GM13977 (cell line): Measurements from ENCODE around the gene GATAD2B.
"Not testable (repeated sequence)": the region's sequence is repeated elsewhere in the genome, so short reads cannot be mapped to it uniquely, and the experiment has no call there.

Experiments
- DNase-seq: peaks from one replicate; pipeline ENCODE4 v3.0.0; 2012; ENCODE audit warnings: low spot score
- in situ Hi-C: fragments of 300-500 bp; cut with MboI; formaldehyde crosslinking; loops from one replicate; pipeline ENCODE4 v1.12.0; 2022; ENCODE audit warnings: low sequenced_read_pairs, low pct_unique_long_range_greater_than_20kb, mixed read lengths, inconsistent platforms; ENCODE audit not compliant: unreplicated experiment
- TF ChIP-seq, protein P1 (sequence below): IDR thresholded peaks from 2 replicates; pipeline ENCODE4 v1.5.1; 2012; ENCODE audit warnings: mild to moderate bottlenecking, control low read depth; ENCODE audit not compliant: insufficient read depth; ENCODE audit errors: extremely low read depth, missing control alignments

Gene GATAD2B

DNA sequence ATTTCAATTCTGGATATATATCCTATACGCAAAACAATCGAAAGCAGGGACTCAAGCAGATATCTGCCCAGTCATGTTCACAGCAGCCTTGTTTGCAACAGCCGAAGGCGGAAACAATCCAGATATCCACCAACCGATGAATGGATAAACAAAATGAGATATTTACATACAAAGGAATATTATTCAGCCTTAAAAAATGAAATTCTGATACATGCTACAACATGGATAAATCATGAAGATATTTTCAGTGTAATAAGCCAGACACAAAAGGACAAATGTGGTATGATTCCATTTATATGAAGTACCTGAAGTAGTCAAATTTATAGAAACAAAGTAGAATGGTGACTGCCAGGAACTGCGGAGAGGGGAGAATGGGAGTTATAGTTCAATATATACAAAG is 15.6 kb downstream of the GATAD2B start:
- TF ChIP-seq, protein P1, sequence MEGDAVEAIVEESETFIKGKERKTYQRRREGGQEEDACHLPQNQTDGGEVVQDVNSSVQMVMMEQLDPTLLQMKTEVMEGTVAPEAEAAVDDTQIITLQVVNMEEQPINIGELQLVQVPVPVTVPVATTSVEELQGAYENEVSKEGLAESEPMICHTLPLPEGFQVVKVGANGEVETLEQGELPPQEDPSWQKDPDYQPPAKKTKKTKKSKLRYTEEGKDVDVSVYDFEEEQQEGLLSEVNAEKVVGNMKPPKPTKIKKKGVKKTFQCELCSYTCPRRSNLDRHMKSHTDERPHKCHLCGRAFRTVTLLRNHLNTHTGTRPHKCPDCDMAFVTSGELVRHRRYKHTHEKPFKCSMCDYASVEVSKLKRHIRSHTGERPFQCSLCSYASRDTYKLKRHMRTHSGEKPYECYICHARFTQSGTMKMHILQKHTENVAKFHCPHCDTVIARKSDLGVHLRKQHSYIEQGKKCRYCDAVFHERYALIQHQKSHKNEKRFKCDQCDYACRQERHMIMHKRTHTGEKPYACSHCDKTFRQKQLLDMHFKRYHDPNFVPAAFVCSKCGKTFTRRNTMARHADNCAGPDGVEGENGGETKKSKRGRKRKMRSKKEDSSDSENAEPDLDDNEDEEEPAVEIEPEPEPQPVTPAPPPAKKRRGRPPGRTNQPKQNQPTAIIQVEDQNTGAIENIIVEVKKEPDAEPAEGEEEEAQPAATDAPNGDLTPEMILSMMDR: no peak
- in situ Hi-C loops: no loop called here
- no peak for DNase-seq

DNA sequence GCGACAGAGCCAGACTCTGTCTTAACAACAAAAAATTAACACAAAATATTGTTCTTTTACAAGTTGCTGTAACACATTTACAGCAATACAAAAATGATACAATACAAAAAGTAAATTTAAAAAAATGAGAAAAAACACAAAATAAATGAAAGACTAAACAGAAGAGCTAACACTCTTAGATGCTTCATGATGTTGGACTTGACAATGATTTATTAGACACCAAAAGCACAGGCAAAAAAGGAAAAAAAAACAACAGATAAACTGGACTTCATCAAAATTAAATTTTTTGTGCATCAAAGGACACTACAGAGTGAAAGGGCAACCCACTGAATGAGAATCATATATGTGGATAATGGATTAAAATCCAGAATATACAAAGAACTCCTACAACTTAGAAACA is 16.4 kb downstream of the GATAD2B start:
- in situ Hi-C loops: no loop called here
- no peak for DNase-seq
- TF ChIP-seq, protein P1: no peak

DNA sequence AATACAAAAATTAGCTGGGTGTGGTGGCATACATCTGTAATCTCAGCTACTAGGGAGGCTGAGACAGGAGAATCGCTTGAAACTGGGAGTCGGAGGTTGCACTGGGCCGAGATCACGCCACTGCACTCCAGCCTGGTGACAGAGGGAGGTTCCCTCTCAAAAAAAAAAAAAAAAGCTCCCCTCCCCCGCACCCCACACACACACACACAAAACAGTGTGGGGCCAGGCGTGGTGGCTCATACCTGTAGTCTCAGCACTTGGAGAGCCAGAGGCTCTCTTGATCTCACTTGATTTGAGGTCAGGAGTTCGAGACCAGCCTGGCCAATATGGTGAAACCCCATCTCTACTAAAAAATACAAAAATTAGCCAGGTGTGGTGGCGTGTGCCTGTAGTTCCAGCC is 16.9 kb downstream of the GATAD2B start:
- DNase-seq, in situ Hi-C loops: not testable (repeated sequence)

DNA sequence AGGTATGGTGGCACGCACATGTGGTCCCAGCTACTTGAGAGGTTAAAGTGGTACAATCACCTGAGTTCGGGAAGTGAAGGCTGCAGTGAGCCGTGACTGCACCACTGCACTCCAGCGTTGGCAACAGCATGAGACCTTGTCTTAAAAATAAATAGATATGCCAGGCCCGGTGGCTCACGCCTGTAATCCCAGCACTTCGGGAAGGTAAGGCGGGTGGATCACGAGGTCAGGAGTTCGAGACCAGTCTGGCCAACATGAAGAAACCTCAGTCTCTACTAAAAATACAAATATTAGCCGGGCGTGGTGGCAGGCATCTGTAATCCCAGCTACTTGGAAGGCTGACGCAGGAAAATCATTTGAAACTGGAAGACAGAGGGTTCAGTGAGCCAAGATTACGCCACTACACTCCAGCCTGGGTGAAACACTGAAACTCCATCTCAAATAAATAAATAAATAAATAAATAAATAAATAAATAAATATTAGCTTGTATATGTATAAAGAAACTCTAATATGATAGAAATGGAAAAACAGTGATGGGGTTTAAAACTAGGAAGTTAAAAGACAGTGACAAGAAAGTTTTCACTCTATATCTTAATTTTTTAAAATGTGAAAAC is 18.8 kb downstream of the GATAD2B start:
- DNase-seq: no peak
- in situ Hi-C loops: no loop called here
- TF ChIP-seq, protein P1: no peak

- TF ChIP-seq, protein P1: no peak
- DNase-seq: no peak
- in situ Hi-C loops: no loop called here
These were observed 23.3 kb downstream of the GATAD2B start for GRCh38 chr1:153899509-153899908.

GRCh38 chr1:153895866-153896265 is 26.9 kb downstream of the GATAD2B start:
- DNase-seq, in situ Hi-C loops: not testable (repeated sequence)

DNA sequence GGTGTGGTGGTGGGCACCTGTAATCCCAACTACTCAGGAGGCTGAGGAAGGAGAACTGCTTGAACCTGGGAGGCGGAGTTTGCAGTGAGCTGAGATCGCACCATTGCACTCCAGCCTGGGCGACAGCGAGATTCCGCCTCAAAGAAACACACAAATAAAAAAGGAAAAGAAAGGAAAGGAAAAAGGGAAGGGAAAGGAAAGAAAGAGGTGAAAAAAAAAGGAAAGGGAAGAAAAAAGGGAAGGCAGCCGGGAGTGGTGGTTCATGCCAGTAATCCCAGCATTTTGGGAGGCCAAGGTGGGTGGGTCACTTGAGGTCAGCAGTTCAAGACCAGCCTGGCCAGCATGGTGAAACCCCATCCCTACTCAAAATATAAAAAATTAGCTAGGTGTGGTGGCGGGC is 31.7 kb downstream of the GATAD2B start:
- in situ Hi-C loops: not testable (repeated sequence)

GRCh38 chr1:153888533-153888932 is 34.2 kb downstream of the GATAD2B start:
- in situ Hi-C loops: no loop called here
- DNase-seq: peak; percentile 49
- TF ChIP-seq, protein P1: no peak

More for the DNA sequence above, 31.7 kb downstream of the GATAD2B start:
- not testable (repeated sequence) for DNase-seq
